ENCODE data around the gene ADAM23. TPM values are rescaled to one million over a fixed set of nuclear protein-coding genes. Genes with fewer than 3 reads are reported as not detected.

The ADAM23 gene
- total RNA-seq, 2 experiments from 2014 or later = 1.7 to 3.1 TPM

- Mint-ChIP-seq H3K9me3 (no peaks in the 10 kb centered on the region), H3K4me3 (no peak overlapping the region), H3K27ac (no peak overlapping the region), H3K27me3 (peaks cover 3% of the 10 kb centered on the region), H3K4me1 (no peaks in the 10 kb centered on the region), H3K36me3 (no peaks in the 10 kb centered on the region)
- DNase-seq (no peak), ATAC-seq (ENCODE audit: low read depth) (no peak)
- POLR2A ChIA-PET = no interaction called here
Observed at GRCh38 chr2:206488623-206489022, 45.3 kb downstream of the ADAM23 start.

DNA sequence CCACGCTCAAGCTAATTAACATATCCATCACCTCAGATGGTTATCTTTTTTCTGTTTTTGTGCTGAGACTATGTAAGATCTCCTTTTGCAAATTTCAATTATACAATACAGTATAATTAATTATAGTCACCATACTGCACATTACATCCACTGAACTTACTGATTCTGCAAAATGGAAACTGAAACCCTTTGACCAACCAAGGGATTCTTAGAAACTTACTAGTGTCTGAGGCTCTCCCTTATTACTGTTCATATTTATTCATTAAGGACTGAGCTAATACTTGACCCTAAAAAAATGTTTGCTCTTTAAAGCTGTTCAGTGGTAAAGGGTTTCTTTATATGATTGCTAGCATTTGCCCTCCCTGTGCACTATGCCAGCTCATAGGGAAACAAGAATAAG is 50.7 kb downstream of the ADAM23 start:
- no peak overlapping the region for H3K4me3 Mint-ChIP-seq
- no peak for DNase-seq
- POLR2A ChIA-PET = no interaction called here

DNA sequence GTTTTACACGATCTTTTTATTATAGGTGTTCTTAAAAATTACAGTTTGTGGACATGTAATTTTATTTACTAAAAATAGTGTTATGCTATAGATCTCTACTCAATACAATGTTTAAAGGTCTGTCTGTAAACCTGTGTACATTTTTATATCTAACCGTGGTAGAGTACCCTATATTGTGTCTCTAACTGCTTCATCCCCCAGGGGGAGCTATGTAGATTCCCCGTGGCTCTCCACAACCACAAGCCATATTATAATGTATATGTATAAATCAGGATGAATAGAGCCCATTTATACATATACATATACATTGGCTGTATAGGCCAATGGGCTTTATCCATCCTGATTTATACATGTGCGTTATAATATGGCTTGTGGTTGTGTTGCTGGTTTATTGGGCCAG is 59.4 kb downstream of the ADAM23 start:
- no peaks in the 10 kb centered on the region for H3K36me3 Mint-ChIP-seq
- no peak overlapping the region for H3K4me3 Mint-ChIP-seq
- H3K27me3 Mint-ChIP-seq = peaks cover 6% of the 10 kb centered on the region
- no peak for ATAC-seq (ENCODE audit: low read depth)
- no peaks in the 10 kb centered on the region for H3K4me1 Mint-ChIP-seq
- DNase-seq = no peak
- POLR2A ChIA-PET = no interaction called here
- H3K27ac Mint-ChIP-seq = no peak overlapping the region
- no peaks in the 10 kb centered on the region for H3K9me3 Mint-ChIP-seq

More for the DNA sequence above, 50.7 kb downstream of the ADAM23 start:
- no peaks in the 10 kb centered on the region for H3K36me3 Mint-ChIP-seq
- no peak for ATAC-seq (ENCODE audit: low read depth)
- H3K27ac Mint-ChIP-seq = no peak overlapping the region
- no peaks in the 10 kb centered on the region for H3K9me3 Mint-ChIP-seq
- no peaks in the 10 kb centered on the region for H3K27me3 Mint-ChIP-seq
- no peaks in the 10 kb centered on the region for H3K4me1 Mint-ChIP-seq

DNA sequence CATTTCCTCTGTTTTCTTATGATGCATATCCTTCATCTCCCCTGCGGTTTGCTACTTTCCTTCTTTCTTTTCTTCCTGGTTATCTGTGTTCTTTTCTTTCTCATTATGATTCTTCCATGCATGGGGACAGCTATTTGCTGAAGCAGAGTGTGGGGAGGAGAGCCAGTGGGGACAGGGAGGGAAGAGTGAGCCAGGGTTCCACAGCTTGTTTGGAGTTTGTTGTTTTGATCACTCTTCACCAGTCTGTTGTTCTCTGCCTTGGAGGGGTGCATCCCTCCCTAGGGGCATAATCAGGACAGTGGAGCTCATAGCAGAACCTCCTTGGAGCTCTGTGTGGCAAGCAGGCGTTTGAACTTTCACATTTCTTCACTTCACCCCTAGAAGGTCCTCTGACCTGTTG is 68.0 kb downstream of the ADAM23 start:
- no peak overlapping the region for H3K27ac Mint-ChIP-seq
- ATAC-seq (ENCODE audit: low read depth) = no peak
- DNase-seq = no peak

DNA sequence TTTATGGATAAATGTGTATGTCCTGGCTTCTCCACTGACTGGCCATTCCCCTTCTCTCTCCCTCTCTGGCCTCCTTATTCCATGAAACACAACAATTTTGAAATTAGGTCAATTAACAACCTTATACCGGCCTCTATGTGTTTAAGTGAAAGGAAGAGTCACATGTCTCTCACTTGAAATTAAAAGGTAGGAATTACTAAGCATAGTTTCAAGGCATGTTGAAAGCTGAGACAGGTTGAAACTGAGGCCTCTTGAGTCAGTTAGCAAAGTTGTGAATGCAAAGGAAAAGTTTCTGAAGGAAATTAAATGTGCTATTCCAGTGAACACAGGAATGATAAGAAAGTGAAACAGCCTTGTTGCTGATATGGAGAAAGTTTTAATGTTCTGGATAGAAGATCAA is 69.7 kb downstream of the ADAM23 start:
- Mint-ChIP-seq H3K36me3 (no peaks in the 10 kb centered on the region), H3K4me1 (no peaks in the 10 kb centered on the region), H3K27ac (no peak overlapping the region), H3K27me3 (peaks cover 15% of the 10 kb centered on the region), H3K4me3 (no peak overlapping the region), H3K9me3 (no peaks in the 10 kb centered on the region)
- ATAC-seq (ENCODE audit: low read depth) = no peak
- POLR2A ChIA-PET = no interaction called here
- no peak for DNase-seq

More for the DNA sequence above, 68.0 kb downstream of the ADAM23 start:
- Mint-ChIP-seq H3K27me3 (peaks cover 10% of the 10 kb centered on the region), H3K9me3 (no peaks in the 10 kb centered on the region), H3K36me3 (no peaks in the 10 kb centered on the region), H3K4me1 (no peaks in the 10 kb centered on the region), H3K4me3 (no peak overlapping the region)
- POLR2A ChIA-PET = no interaction called here

DNA sequence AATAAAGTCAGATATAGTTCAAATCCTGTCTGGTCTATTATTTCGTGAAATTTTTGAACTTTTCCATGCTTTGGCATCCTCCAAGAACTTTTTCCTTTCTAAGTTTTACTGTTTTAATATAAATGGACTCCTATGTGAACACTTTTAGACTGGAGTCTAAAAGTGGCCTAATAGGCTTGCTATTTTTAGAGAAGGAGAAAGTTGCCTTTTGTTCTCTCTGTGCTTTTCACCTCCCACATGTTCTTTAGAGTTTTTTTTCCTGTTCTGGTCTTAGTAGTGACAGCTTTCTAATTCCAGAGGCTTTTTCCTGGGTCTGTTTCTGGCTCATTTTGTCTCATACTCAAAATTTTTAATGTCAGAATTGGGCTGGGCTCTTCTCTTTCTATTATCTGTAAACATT is 72.2 kb downstream of the ADAM23 start:
- DNase-seq (no peak), ATAC-seq (ENCODE audit: low read depth) (no peak)
- H3K27me3 Mint-ChIP-seq = peaks cover 25% of the 10 kb centered on the region
- no peak overlapping the region for H3K27ac Mint-ChIP-seq
- H3K36me3 Mint-ChIP-seq = no peaks in the 10 kb centered on the region
- H3K9me3 Mint-ChIP-seq = no peaks in the 10 kb centered on the region
- H3K4me1 Mint-ChIP-seq = no peaks in the 10 kb centered on the region
- POLR2A ChIA-PET = no interaction called here
- no peak overlapping the region for H3K4me3 Mint-ChIP-seq

- H3K36me3 Mint-ChIP-seq = no peaks in the 10 kb centered on the region
- no peaks in the 10 kb centered on the region for H3K9me3 Mint-ChIP-seq
- DNase-seq = no peak
- no peak for ATAC-seq (ENCODE audit: low read depth)
- POLR2A ChIA-PET = no interaction called here
- no peak overlapping the region for H3K4me3 Mint-ChIP-seq
- H3K27ac Mint-ChIP-seq = no peak overlapping the region
- peaks cover 21% of the 10 kb centered on the region for H3K27me3 Mint-ChIP-seq
- peaks cover 2% of the 10 kb centered on the region for H3K4me1 Mint-ChIP-seq
Observed at GRCh38 chr2:206518997-206519396, 75.7 kb downstream of the ADAM23 start.

- Mint-ChIP-seq H3K27ac (no peak overlapping the region), H3K27me3 (peaks cover 21% of the 10 kb centered on the region), H3K4me1 (peaks cover 2% of the 10 kb centered on the region), H3K36me3 (no peaks in the 10 kb centered on the region), H3K4me3 (no peak overlapping the region), H3K9me3 (no peaks in the 10 kb centered on the region)
- POLR2A ChIA-PET = no interaction called here
- DNase-seq (no peak), ATAC-seq (ENCODE audit: low read depth) (no peak)
Observed at GRCh38 chr2:206520450-206520849, 77.1 kb downstream of the ADAM23 start.

GRCh38 chr2:206521115-206521514 is 77.8 kb downstream of the ADAM23 start:
- no peaks in the 10 kb centered on the region for H3K36me3 Mint-ChIP-seq
- H3K27me3 Mint-ChIP-seq = peaks cover 25% of the 10 kb centered on the region
- no peaks in the 10 kb centered on the region for H3K9me3 Mint-ChIP-seq
- peaks cover 2% of the 10 kb centered on the region for H3K4me1 Mint-ChIP-seq
- H3K27ac Mint-ChIP-seq = no peak overlapping the region
- DNase-seq (no peak), ATAC-seq (ENCODE audit: low read depth) (no peak)
- H3K4me3 Mint-ChIP-seq = no peak overlapping the region
- POLR2A ChIA-PET = no interaction called here

GRCh38 chr2:206521612-206522011 is 78.3 kb downstream of the ADAM23 start:
- peaks cover 25% of the 10 kb centered on the region for H3K27me3 Mint-ChIP-seq
- H3K27ac Mint-ChIP-seq = no peak overlapping the region
- H3K4me3 Mint-ChIP-seq = no peak overlapping the region
- POLR2A ChIA-PET = no interaction called here
- DNase-seq (no peak), ATAC-seq (ENCODE audit: low read depth) (no peak)
- no peaks in the 10 kb centered on the region for H3K36me3 Mint-ChIP-seq
- peaks cover 2% of the 10 kb centered on the region for H3K4me1 Mint-ChIP-seq
- no peaks in the 10 kb centered on the region for H3K9me3 Mint-ChIP-seq

DNA sequence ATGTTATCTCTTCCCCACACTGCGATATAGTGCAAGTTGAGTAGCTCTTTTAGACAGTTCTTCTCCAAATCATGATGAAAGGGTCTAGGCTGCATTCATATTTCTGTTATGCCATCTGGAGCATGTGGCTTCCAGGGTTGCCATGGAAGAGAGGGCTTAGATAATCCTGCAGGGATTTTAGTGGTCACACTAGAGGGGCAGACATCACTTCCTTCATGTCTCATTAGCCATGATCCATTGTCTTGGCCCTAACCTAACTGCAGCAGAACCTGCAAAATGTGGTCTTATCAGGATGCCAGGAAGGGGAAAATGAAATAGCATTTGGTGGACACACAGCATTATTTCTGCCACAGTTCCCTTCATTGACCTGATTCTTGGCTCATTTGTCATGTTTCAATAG is 83.1 kb downstream of the ADAM23 start:
- no peaks in the 10 kb centered on the region for H3K36me3 Mint-ChIP-seq
- POLR2A ChIA-PET = no interaction called here
- H3K27ac Mint-ChIP-seq = no peak overlapping the region
- no peaks in the 10 kb centered on the region for H3K9me3 Mint-ChIP-seq
- ATAC-seq (ENCODE audit: low read depth) (no peak), DNase-seq (no peak)
- no peak overlapping the region for H3K4me3 Mint-ChIP-seq
- H3K27me3 Mint-ChIP-seq = peaks cover 22% of the 10 kb centered on the region
- peaks cover 12% of the 10 kb centered on the region for H3K4me1 Mint-ChIP-seq

DNA sequence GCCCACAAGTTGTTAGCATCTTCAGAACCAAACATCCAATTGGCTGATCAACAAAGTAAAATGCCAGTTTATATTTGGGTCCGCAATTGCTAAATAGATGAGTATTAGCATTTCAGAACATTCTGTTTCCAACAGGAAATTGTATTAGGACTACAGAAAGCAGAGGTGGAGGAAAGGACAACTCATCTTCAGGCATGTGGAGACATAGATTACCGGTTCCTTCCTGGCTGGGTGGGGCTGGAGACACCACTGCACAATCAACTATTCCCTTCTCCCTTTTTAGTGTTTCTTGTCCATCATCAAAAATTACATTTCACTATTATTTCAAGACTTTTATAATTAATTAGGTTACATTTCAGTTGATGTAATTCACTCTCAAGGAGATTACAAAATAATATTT is 83.8 kb downstream of the ADAM23 start:
- POLR2A ChIA-PET = no interaction called here
- DNase-seq (no peak), ATAC-seq (ENCODE audit: low read depth) (no peak)
- Mint-ChIP-seq H3K9me3 (no peaks in the 10 kb centered on the region), H3K27ac (no peak overlapping the region), H3K4me1 (peaks cover 10% of the 10 kb centered on the region), H3K36me3 (no peaks in the 10 kb centered on the region), H3K27me3 (peaks cover 24% of the 10 kb centered on the region), H3K4me3 (no peak overlapping the region)

GRCh38 chr2:206530727-206531126 is 87.4 kb downstream of the ADAM23 start:
- peaks cover 10% of the 10 kb centered on the region for H3K4me1 Mint-ChIP-seq

DNA sequence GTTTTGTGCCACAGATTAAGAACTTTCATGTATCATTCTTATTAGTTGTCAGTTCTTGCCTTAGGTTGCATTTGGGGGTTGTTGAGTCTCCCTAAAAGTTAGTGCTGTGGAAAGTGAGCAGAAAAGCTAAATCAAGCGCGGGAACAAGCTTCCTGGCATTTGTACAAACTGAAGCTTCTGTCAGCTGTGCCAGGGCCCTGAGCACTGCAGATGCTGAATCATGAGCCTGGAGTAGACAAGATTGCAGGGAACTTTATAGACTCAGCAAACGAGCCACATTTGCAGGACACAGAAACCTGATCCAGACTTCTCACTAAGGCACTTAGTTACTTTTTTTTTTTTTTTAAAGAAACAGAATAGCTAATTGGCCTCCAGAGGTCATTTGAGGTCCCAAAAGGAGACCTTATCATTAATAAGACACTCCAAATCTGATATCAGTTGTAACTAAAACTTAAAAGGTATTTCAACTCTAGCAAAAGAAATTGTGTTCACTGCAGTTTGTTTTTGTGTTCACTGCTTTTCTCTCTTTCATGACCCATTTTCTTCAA is 88.7 kb downstream of the ADAM23 start:
- Mint-ChIP-seq H3K27ac (no peak overlapping the region), H3K4me3 (no peak overlapping the region), H3K4me1 (peaks cover 10% of the 10 kb centered on the region), H3K27me3 (peaks cover 21% of the 10 kb centered on the region), H3K9me3 (no peaks in the 10 kb centered on the region), H3K36me3 (no peaks in the 10 kb centered on the region)
- POLR2A ChIA-PET = no interaction called here
- DNase-seq (no peak), ATAC-seq (ENCODE audit: low read depth) (no peak)

More at GRCh38 chr2:206530727-206531126, 87.4 kb downstream of the ADAM23 start:
- H3K9me3 Mint-ChIP-seq = no peaks in the 10 kb centered on the region
- POLR2A ChIA-PET = no interaction called here
- peak; percentile 78 for ATAC-seq (ENCODE audit: low read depth)
- no peak for DNase-seq
- H3K4me3 Mint-ChIP-seq = peak overlapping the region; percentile 25
- peaks cover 21% of the 10 kb centered on the region for H3K27me3 Mint-ChIP-seq
- H3K36me3 Mint-ChIP-seq = no peaks in the 10 kb centered on the region
- no peak overlapping the region for H3K27ac Mint-ChIP-seq

DNA sequence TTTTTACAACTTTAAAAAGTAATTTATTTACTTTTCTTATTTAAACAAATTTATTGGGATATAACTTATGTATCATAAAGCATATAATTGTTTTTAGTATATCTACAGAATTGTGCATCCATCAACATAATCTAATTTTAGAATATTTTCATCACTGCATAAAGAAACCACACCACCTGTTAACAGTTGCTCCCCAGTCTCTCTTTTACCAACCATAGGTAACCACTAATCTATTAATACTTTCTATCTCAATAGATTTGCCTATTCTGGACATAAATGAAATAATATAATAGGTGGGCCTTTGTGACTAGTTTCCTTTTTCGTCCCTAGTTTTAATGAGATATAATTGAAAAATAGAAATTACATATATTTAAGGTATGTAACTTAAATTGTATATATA is 90.6 kb downstream of the ADAM23 start:
- peaks cover 23% of the 10 kb centered on the region for H3K27me3 Mint-ChIP-seq
- no peaks in the 10 kb centered on the region for H3K9me3 Mint-ChIP-seq
- DNase-seq (no peak), ATAC-seq (ENCODE audit: low read depth) (no peak)
- no peak overlapping the region for H3K4me3 Mint-ChIP-seq
- no peaks in the 10 kb centered on the region for H3K36me3 Mint-ChIP-seq
- H3K27ac Mint-ChIP-seq = no peak overlapping the region
- POLR2A ChIA-PET = no interaction called here
- H3K4me1 Mint-ChIP-seq = peaks cover 10% of the 10 kb centered on the region
